HG02943 (cell line): ENCODE data around the gene FHL1.
"Not testable (repeated sequence)": the region's sequence is repeated elsewhere in the genome, so short reads cannot be mapped to it uniquely, and the experiment has no call there.

Experiments used
- ATAC-seq: cut with Tn5 transposase; IDR thresholded peaks from one replicate; pipeline ENCODE4 v1.9.1; 2021; ENCODE audit warnings: mild to moderate bottlenecking, low read depth, moderate library complexity; ENCODE audit not compliant: unreplicated experiment

FHL1 gene

GRCh38 chrX:136205882-136206380, 58.6 kb downstream of the FHL1 start:
- no peak for ATAC-seq

- ATAC-seq = no peak
Measured at GRCh38 chrX:136206916-136207315, 59.6 kb downstream of the FHL1 start.

- ATAC-seq = no peak
Measured at GRCh38 chrX:136207546-136207945, 60.2 kb downstream of the FHL1 start.

- no peak for ATAC-seq
Measured at GRCh38 chrX:136209016-136209738, 61.8 kb downstream of the FHL1 start.

- no peak for ATAC-seq
Measured at GRCh38 chrX:136209751-136210150, 62.4 kb downstream of the FHL1 start.

- ATAC-seq = no peak
Measured at GRCh38 chrX:136210243-136210642, 62.9 kb downstream of the FHL1 start.

- no peak for ATAC-seq
Measured at GRCh38 chrX:136210806-136211205, 63.5 kb downstream of the FHL1 start.

- ATAC-seq = no peak
Measured at GRCh38 chrX:136211766-136212556, 64.6 kb downstream of the FHL1 start.

GRCh38 chrX:136212557-136213111, 65.3 kb downstream of the FHL1 start:
- ATAC-seq = no peak

- no peak for ATAC-seq
Measured at GRCh38 chrX:136214551-136214950, 67.2 kb downstream of the FHL1 start.

- no peak for ATAC-seq
Measured at GRCh38 chrX:136215559-136215958, 68.2 kb downstream of the FHL1 start.

- ATAC-seq = no peak
Measured at GRCh38 chrX:136219893-136220292, 72.6 kb downstream of the FHL1 start.

GRCh38 chrX:136220540-136220939, 73.2 kb downstream of the FHL1 start:
- no peak for ATAC-seq

- ATAC-seq = no peak
Measured at GRCh38 chrX:136220951-136221350, 73.6 kb downstream of the FHL1 start.

GRCh38 chrX:136221851-136222513, 74.6 kb downstream of the FHL1 start:
- no peak for ATAC-seq

GRCh38 chrX:136227074-136227473, 79.7 kb downstream of the FHL1 start:
- no peak for ATAC-seq

GRCh38 chrX:136227948-136228838, 80.9 kb downstream of the FHL1 start:
- no peak for ATAC-seq

- no peak for ATAC-seq
Measured at GRCh38 chrX:136228839-136229207, 81.5 kb downstream of the FHL1 start.

- ATAC-seq = no peak
Measured at GRCh38 chrX:136237074-136237473, 89.7 kb downstream of the FHL1 start.

- not testable (repeated sequence) for ATAC-seq
Measured at GRCh38 chrX:136237849-136238248, 90.5 kb downstream of the FHL1 start.
